Esophagus squamous epithelium (tissue), 5 donors: ENCODE measurements around the gene PALM3. TPM values are rescaled to one million over a fixed set of nuclear protein-coding genes. Genes with fewer than 3 reads are reported as not detected.

Experiments used
- DNase-seq: peaks from one replicate; lab custom pipeline; 2025; lab: John Stamatoyannopoulos, UW
- H3K27ac ChIP-seq, 4 donors: fragments of 200-600 bp; sonication (generic); one replicate each; pipeline ENCODE4 v1.5.1; 2016 to 2019; ENCODE audit warnings: mild to moderate bottlenecking in 1 of 4
- H3K27me3 ChIP-seq, 4 donors: fragments of 200-600 bp; sonication (generic); 1 replicate in 3 of 4; 2 replicates in 1 of 4; pipeline versions ENCODE4 v1.5.1 to v1.6.0; 2017 to 2021; ENCODE audit warnings: antibody characterized with exemption in 1 of 4
- H3K36me3 ChIP-seq, 3 donors: fragments of 200-600 bp; sonication (generic); one replicate each; pipeline ENCODE4 v1.5.1; 2016 to 2019
- H3K4me1 ChIP-seq, 3 donors: fragments of 200-600 bp; sonication (generic); one replicate each; pipeline ENCODE4 v1.5.1; 2017 to 2019
- H3K4me3 ChIP-seq, 4 donors: fragments of 200-600 bp; sonication (generic); 1 replicate in 3 of 4; 2 replicates in 1 of 4; pipeline ENCODE4 v1.5.1; 2016 to 2019; ENCODE audit warnings: mild to moderate bottlenecking in 2 of 4, moderate library complexity in 1 of 4
- H3K9me3 ChIP-seq, 3 donors: fragments of 200-600 bp; sonication (generic); one replicate each; pipeline ENCODE4 v1.5.1; 2016 to 2019
- POLR2A ChIP-seq, 4 donors: fragments of 450-650 bp; IDR thresholded peaks; one replicate each; pipeline ENCODE4 v1.6.1; 2017; ENCODE audit warnings: antibody characterized with exemption in 4 of 4, mild to moderate bottlenecking in 4 of 4, moderate library complexity in 3 of 4
- WGBS, 2 donors: methylation state at CpG; one replicate each; pipeline ENCODE4 v1.1.5; 2018; 5-methylcytosine and 5-hydroxymethylcytosine counted together
- intact Hi-C: fragments of 100-400 bp; cut with DNase I; formaldehyde crosslinking; loops from one replicate; pipeline ENCODE4 v1.15.0; 2022
- total RNA-seq, 4 donors: library from RNA; depleted of rRNA; stranded (reverse); fragments of >200 nt; gene quantifications; one replicate each; pipeline ENCODE4 v1.1.0, GENCODE V29; 2016
- TF ChIP-seq, protein P1 (sequence below), 6 experiments: fragments of 450-650 bp in 4 of 6; fragments of 200-600 bp in 2 of 6; sonication (generic) in 2 of 6; IDR thresholded peaks; one replicate each; pipeline ENCODE4 v1.5.1; 2016 to 2019; ENCODE audit warnings: antibody characterized with exemption in 6 of 6, mild to moderate bottlenecking in 4 of 6, moderate library complexity in 4 of 6
- donor health status: DM: yes; HTN: yes; CAD: no.

The PALM3 gene
- total RNA-seq, 4 donors from 2014 or later: not detected

DNA sequence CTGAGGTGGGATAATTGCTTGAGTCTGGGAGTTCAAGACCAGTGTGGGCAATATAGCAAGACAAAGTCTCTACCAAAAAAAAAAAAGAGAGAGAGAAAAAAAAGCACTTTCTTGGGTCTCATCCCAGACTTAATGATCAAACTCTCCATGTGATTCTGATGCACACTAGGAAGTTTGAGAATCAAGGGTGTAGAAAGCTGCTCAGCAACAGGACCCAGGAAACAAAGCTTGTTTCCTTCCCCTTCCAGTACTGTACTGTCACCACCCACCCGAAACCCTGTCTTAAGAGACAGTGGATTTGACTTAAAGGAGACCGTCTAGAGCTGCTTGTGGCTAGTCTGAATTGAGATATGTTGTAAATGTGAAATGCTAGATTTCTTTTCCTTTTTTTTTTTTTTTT lies 16.5 kb upstream of the PALM3 start:
- 56 to 76% methylated on average over 2 of the region's 2 CpGs for WGBS, 2 donors
- Histone ChIP-seq H3K9me3 (no peaks in the 10 kb centered on the region), H3K36me3 (no peaks in the 10 kb centered on the region), H3K27me3 (no peaks in the 10 kb centered on the region), H3K4me1 (peaks cover 23 to 51% (median 28%) of the 10 kb centered on the region in 3 donors), H3K27ac (no peak overlapping the region), H3K4me3 (no peak overlapping the region)
- intact Hi-C loops: loop anchor here (10.0 kb wide), 1 partner anchor 194 kb away; no protein-coding TSS in a partner anchor
- DNase-seq: no peak
- TF ChIP-seq POLR2A (IDR thresholded peaks at IDR 0.05): no peak
- TF ChIP-seq, protein P1, sequence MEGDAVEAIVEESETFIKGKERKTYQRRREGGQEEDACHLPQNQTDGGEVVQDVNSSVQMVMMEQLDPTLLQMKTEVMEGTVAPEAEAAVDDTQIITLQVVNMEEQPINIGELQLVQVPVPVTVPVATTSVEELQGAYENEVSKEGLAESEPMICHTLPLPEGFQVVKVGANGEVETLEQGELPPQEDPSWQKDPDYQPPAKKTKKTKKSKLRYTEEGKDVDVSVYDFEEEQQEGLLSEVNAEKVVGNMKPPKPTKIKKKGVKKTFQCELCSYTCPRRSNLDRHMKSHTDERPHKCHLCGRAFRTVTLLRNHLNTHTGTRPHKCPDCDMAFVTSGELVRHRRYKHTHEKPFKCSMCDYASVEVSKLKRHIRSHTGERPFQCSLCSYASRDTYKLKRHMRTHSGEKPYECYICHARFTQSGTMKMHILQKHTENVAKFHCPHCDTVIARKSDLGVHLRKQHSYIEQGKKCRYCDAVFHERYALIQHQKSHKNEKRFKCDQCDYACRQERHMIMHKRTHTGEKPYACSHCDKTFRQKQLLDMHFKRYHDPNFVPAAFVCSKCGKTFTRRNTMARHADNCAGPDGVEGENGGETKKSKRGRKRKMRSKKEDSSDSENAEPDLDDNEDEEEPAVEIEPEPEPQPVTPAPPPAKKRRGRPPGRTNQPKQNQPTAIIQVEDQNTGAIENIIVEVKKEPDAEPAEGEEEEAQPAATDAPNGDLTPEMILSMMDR (IDR thresholded peaks at IDR 0.05): no peak

DNA sequence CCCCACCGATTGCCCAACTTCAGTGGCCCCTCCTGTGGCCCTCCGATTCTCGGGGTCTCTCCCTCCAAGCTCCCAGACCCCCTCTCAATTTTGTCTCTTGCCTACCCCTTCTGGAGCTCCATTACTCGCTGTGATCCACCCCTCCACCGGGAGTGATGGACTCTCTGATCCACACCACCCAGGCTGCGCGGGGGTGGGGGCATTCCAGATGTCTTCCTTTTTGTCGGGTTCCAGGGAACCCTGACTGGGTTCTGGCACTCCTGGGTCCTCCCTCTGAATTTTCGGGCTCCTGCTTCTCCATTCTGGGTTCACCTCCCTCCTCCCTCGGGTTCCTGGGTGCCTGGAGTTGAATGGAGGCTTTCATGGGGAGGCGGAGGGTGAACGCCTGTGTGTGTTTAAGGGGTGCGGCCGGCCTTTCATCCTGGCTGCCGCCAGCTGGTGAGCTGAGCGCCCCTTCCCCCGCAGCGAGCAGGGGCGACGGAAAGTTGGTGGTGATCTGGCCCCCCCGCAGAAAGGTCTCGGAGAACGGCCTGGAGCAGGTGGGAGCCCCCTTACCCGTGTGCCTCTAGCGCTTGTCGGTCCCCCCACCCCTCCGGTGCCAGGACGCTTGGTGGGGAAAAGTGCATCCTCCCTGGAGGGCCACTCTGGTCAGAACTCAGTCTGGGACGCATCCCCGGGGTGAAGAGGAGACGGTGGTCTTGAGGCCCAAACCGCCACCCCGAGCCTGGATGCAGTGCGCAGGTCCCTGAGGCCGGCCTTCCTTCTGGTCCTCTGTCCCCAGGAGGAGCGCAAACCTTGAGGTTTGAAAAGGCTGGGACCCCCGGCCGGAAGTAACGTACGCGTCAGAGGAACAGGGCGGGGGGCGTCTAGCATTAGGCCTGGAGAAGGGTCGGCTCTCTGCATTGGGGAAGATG lies 12.3 kb upstream of the PALM3 start:
- WGBS, 2 donors: 1 to 2% methylated on average over 9 to 16 of the region's 44 CpGs

DNA sequence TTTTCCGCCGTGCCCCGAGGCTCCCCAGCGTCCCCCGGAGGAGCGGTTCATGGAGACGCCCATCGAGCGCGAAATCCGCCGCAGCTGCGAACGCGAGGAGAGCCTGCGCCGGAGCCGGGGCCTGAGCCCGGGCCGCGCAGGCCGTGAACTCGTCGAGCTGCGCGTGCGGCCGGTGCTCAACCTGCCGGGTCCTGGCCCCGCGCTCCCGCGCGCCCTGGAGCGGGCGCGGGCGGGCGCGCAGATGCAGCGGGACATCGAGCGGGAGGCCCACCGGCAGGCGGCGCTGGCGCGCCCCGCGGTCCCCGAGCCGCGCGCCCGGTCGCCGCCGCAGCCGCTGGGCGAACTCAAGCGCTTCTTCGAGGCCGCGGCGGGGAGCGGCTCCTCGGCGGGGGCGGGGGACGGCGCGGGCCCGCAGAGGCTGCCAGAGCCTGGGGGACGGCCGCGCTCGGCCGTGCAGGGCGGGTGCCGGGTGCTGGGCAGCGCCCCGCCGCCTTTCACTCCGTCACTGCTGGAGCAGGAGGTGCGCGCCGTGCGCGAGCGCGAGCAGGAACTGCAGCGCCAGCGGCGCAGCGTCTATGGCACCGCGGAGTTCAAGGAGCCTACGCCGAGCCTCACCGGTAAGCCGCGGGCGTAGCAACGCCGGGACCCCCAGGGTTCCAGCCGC lies 11.5 kb upstream of the PALM3 start:
- DNase-seq: no peak
- Histone ChIP-seq H3K27ac (peak overlapping the region; percentile 91 to 97 (median 95)), H3K4me3 (peak overlapping the region; percentile 52 to 78 (median 72)), H3K27me3 (no peaks in the 10 kb centered on the region), H3K4me1 (peaks cover 21 to 41% (median 22%) of the 10 kb centered on the region in 3 donors), H3K9me3 (no peaks in the 10 kb centered on the region), H3K36me3 (no peaks in the 10 kb centered on the region)
- intact Hi-C loops: loop anchor here (10.0 kb wide), 1 partner anchor 189 kb away; no protein-coding TSS in a partner anchor
- TF ChIP-seq, protein P1 (IDR thresholded peaks at IDR 0.05): peak in 4 of 6 experiments; percentile 66 to 92 (median 82)
- peak in 2 of 4 donors; percentile 51 to 67 for TF ChIP-seq POLR2A (IDR thresholded peaks at IDR 0.05)
- WGBS, 2 donors: 0% methylated on average over 5 to 7 of the region's 106 CpGs

More for the DNA sequence above, 12.3 kb upstream of the PALM3 start:
- H3K4me3 ChIP-seq: peak overlapping the region; percentile 52 to 78 (median 72)
- no peaks in the 10 kb centered on the region for H3K9me3 ChIP-seq
- intact Hi-C loops: loop anchor here (10.0 kb wide), 1 partner anchor 189 kb away; no protein-coding TSS in a partner anchor
- H3K27me3 ChIP-seq: no peaks in the 10 kb centered on the region
- no peaks in the 10 kb centered on the region for H3K36me3 ChIP-seq
- no peak for TF ChIP-seq POLR2A (IDR thresholded peaks at IDR 0.05)
- TF ChIP-seq, protein P1 (IDR thresholded peaks at IDR 0.05): peak in 1 of 6 experiments; percentile 3
- DNase-seq: no peak
- H3K4me1 ChIP-seq: peaks cover 21 to 41% (median 22%) of the 10 kb centered on the region in 3 donors
- H3K27ac ChIP-seq: peak overlapping the region; percentile 91 to 97 (median 95)

DNA sequence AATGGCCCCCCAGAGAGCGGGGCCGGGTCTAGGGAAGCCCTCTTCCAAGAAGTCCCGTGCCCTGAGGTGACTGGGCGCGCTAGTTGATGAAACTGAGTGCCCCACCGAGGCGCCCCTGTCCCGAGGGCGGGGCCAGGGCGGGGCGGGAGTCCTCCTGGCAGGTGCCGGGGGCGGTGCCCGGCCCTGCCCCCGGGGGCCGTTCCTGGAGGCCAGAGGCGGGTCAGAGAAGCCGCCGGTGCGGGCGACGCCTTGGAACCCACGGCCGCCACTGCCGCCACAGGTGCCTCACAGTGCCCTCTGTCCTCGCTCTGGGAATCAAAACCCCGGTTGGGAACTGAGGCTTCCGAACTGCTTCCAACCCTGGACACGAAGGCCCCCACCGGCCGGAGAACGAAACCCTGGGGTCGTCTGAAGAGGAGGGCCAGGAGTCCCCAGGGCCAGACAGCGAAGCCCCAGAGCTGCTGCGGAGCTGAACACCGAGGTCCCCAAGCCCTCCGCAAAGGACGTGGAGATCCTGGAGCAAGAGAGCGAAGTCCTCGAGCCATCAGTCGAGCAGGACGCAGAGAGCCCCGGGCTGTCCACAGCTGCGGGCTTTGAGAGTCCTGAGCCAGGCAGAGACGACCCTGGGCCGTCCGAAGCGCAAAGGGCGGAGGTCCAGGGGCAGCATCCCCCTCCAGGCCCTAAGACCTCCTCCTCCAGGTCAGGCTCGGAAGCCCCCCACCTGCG lies 10.8 kb upstream of the PALM3 start, which contains the start of gene MISP3:
Gene MISP3, plus strand, starts transcription at position 252 of the 726 bp plus-strand sequence. CDS start 524 bp downstream, outside the sequence.
- H3K27ac ChIP-seq: peak within 1 kb of the TSS; percentile 91 to 97 (median 95)
- H3K9me3 ChIP-seq: no peaks in the 10 kb centered on the region
- H3K36me3 ChIP-seq: no peaks in the 10 kb centered on the region
- no peak for DNase-seq
- TF ChIP-seq, protein P1 (IDR thresholded peaks at IDR 0.05): no peak
- TF ChIP-seq POLR2A (IDR thresholded peaks at IDR 0.05): no peak
- H3K4me1 ChIP-seq: peaks cover 21 to 41% (median 22%) of the 10 kb centered on the region in 3 donors
- no peaks in the 10 kb centered on the region for H3K27me3 ChIP-seq
- no CpG with 5 or more reads among the region's 51 CpGs for WGBS, 2 donors
- intact Hi-C loops: loop anchor here (10.0 kb wide), 1 partner anchor 188 kb away; no protein-coding TSS in a partner anchor
- H3K4me3 ChIP-seq: peak within 1 kb of the TSS; percentile 52 to 78 (median 72)
